ENCODE measurements around the gene FBXW7. TPM values are rescaled to one million over a fixed set of nuclear protein-coding genes. Genes with fewer than 3 reads are reported as not detected.
A peak's percentile ranks its signal among the peaks of the same experiment; 100 is the strongest.

Gene FBXW7
- polyA plus RNA-seq, 1 donor from 2014 or later: 55.7 TPM

DNA sequence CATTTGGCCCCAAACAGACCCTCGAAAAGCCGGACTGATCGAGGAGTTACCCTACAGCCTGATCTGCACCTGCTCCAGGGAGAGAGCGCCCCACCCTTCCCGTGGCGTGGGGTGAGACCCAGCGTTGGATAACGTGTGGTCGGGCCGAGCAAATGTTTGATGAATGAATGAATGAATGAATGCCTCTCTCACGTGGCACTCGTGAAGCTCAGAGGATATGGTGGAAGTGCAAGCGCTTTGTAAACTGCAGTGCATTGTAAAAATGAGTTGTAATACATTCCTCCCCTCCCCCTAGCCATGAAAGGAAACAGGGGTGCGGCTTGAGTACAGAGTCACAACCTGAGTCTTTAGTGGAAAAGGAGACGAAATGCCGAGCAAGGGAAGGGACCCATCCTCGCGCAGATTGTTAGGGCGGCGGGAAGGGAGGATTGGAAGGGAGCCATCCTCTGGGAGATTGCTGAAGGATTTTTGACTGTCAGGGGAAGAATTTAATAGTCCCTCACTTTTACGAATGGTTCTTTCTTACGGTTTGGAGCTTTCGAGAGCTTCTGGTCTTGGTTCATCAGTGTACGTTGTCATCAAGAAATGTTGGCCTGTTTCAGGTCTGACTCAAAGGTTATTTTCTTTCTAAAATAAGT is 772 bp upstream of the FBXW7 start:
- Histone ChIP-seq H3K9me3 (ENCODE audit: low read length) (no peaks in the 10 kb centered on the region), H3F3A (ENCODE audit: insufficient read depth, low read length, poor library complexity, severe bottlenecking) (peaks cover 6% of the 10 kb centered on the region), H3K27ac (ENCODE audit: low read length) (peak overlapping the region; percentile 94), H3K36me3 (ENCODE audit: insufficient read depth, low read length) (no peaks in the 10 kb centered on the region), H3K4me2 (ENCODE audit: low read length) (peak overlapping the region; percentile 81), H3K9me2 (ENCODE audit: insufficient read depth, low read length) (no peaks in the 10 kb centered on the region), H3K79me2 (replicated peaks; ENCODE audit: insufficient read depth, low read length) (peaks cover 53% of the 10 kb centered on the region), H3K9ac (ENCODE audit: low read length) (peak overlapping the region; percentile 86), H2AFZ (ENCODE audit: low read depth, low read length) (peak overlapping the region; percentile 97), H3K4me3 (ENCODE audit: low read length) (peak overlapping the region; percentile 95), H3K27me3 (ENCODE audit: insufficient read depth, low read depth, low read length) (no peaks in the 10 kb centered on the region), H4K20me1 (ENCODE audit: insufficient read depth) (no peaks in the 10 kb centered on the region)
- TF ChIP-seq EP300 (conservative IDR thresholded peaks at IDR 0.05; ENCODE audit: poor library complexity, severe bottlenecking) (no peak), SMC3 (conservative IDR thresholded peaks at IDR 0.05; ENCODE audit: poor library complexity) (peak; percentile 44), REST (IDR thresholded peaks at IDR 0.05; ENCODE audit: borderline replicate concordance) (no peak), RAD21 (conservative IDR thresholded peaks at IDR 0.05) (no peak), EZH2 (IDR thresholded peaks at IDR 0.05; ENCODE audit: borderline replicate concordance, insufficient read depth, low read length, poor library complexity, severe bottlenecking) (no peak), MXI1 (conservative IDR thresholded peaks at IDR 0.05; ENCODE audit: poor library complexity, severe bottlenecking) (peak; percentile 80), TAF1 (IDR thresholded peaks at IDR 0.05; ENCODE audit: low read depth) (peak; percentile 25), POLR2AphosphoS5 (IDR thresholded peaks at IDR 0.05) (no peak)
- TF ChIP-seq, protein P1, sequence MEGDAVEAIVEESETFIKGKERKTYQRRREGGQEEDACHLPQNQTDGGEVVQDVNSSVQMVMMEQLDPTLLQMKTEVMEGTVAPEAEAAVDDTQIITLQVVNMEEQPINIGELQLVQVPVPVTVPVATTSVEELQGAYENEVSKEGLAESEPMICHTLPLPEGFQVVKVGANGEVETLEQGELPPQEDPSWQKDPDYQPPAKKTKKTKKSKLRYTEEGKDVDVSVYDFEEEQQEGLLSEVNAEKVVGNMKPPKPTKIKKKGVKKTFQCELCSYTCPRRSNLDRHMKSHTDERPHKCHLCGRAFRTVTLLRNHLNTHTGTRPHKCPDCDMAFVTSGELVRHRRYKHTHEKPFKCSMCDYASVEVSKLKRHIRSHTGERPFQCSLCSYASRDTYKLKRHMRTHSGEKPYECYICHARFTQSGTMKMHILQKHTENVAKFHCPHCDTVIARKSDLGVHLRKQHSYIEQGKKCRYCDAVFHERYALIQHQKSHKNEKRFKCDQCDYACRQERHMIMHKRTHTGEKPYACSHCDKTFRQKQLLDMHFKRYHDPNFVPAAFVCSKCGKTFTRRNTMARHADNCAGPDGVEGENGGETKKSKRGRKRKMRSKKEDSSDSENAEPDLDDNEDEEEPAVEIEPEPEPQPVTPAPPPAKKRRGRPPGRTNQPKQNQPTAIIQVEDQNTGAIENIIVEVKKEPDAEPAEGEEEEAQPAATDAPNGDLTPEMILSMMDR (IDR thresholded peaks at IDR 0.05; ENCODE audit: poor library complexity, severe bottlenecking): no peak

DNA sequence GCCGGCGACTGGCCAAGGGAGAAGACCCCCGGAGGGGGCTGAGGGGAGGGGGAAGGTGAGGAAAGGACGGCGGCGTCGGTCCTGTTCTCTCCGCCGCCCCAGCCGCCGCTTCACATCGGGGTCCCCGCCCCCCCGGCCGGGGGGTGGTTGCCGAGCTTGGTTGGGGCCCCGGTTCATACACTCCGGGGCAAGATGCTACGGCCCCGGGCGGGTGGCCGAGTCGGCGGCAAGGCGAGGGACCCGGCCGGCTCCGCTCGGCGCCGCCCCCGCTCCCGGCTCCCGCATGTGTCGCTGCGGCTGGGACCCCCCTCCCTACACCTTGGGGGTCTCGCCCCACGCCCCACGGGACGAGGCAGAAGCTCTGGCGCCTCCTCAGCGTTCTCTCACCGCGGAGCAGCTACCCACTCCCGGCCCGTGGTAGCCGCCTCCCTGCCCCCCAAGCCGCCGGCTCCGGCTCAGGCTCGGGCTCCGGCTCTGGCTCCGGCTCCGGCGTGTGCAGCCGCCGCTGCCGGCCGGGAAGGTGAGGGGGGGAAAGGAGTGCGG is 461 bp downstream of the FBXW7 start:
- H3K27ac ChIP-seq (ENCODE audit: low read length): peak overlapping the region; percentile 94
- H3K9me2 ChIP-seq (ENCODE audit: insufficient read depth, low read length): no peaks in the 10 kb centered on the region
- H3K79me2 ChIP-seq (replicated peaks; ENCODE audit: insufficient read depth, low read length): peaks cover 53% of the 10 kb centered on the region
- H3K9ac ChIP-seq (ENCODE audit: low read length): peak overlapping the region; percentile 86
- no peaks in the 10 kb centered on the region for H4K20me1 ChIP-seq (ENCODE audit: insufficient read depth)
- no peaks in the 10 kb centered on the region for H3K27me3 ChIP-seq (ENCODE audit: insufficient read depth, low read depth, low read length)
- H3K4me2 ChIP-seq (ENCODE audit: low read length): peak overlapping the region; percentile 78
- no peak for TF ChIP-seq EZH2 (IDR thresholded peaks at IDR 0.05; ENCODE audit: borderline replicate concordance, insufficient read depth, low read length, poor library complexity, severe bottlenecking)
- no peak for TF ChIP-seq RAD21 (conservative IDR thresholded peaks at IDR 0.05)
- no peak for TF ChIP-seq REST (IDR thresholded peaks at IDR 0.05; ENCODE audit: borderline replicate concordance)
- peak; percentile 40 for TF ChIP-seq SMC3 (conservative IDR thresholded peaks at IDR 0.05; ENCODE audit: poor library complexity)
- H3K36me3 ChIP-seq (ENCODE audit: insufficient read depth, low read length): no peaks in the 10 kb centered on the region
- H2AFZ ChIP-seq (ENCODE audit: low read depth, low read length): peak overlapping the region; percentile 75
- peaks cover 6% of the 10 kb centered on the region for H3F3A ChIP-seq (ENCODE audit: insufficient read depth, low read length, poor library complexity, severe bottlenecking)
- peak overlapping the region; percentile 95 for H3K4me3 ChIP-seq (ENCODE audit: low read length)
- H3K9me3 ChIP-seq (ENCODE audit: low read length): no peaks in the 10 kb centered on the region

Measured in neural cell (in vitro differentiated cells).